Measurements from ENCODE around the gene SDS.

- TF ChIP-seq ZFP37 (CRISPR knock-in tag; IDR thresholded peaks at IDR 0.05; ENCODE audit: borderline replicate concordance) (no peak), ZNF256 (CRISPR knock-in tag; conservative IDR thresholded peaks at IDR 0.05) (no peak), ESRRA (CRISPR knock-in tag; IDR thresholded peaks at IDR 0.05; ENCODE audit: low read depth) (no peak), POLR2A (IDR thresholded peaks at IDR 0.05; ENCODE audit: insufficient read depth in 1 of 2, low read depth in 2 of 2, low read length in 2 of 2) (no peak), FOXM1 (CRISPR knock-in tag; IDR thresholded peaks at IDR 0.05) (no peak), MED8 (CRISPR knock-in tag; IDR thresholded peaks at IDR 0.05; ENCODE audit: insufficient replicate concordance) (no peak), NFE2L1 (CRISPR knock-in tag; IDR thresholded peaks at IDR 0.05; ENCODE audit: borderline replicate concordance) (no peak), CEBPB (IDR thresholded peaks at IDR 0.05; ENCODE audit: borderline replicate concordance, low read depth, low read length) (no peak), GLMP (CRISPR knock-in tag; IDR thresholded peaks at IDR 0.05; ENCODE audit: borderline replicate concordance) (no peak)
Measured at GRCh38 chr12:113396200-113396599, 7.5 kb downstream of the SDS start.
